ENCODE data around the gene PLA2G5. TPM values are rescaled to one million over a fixed set of nuclear protein-coding genes. Genes with fewer than 3 reads are reported as not detected.
"Not testable (repeated sequence)": the region's sequence is repeated elsewhere in the genome, so short reads cannot be mapped to it uniquely, and the experiment has no call there.

Gene PLA2G5
- total RNA-seq, 1 donor from 2014 or later: not detected

DNA sequence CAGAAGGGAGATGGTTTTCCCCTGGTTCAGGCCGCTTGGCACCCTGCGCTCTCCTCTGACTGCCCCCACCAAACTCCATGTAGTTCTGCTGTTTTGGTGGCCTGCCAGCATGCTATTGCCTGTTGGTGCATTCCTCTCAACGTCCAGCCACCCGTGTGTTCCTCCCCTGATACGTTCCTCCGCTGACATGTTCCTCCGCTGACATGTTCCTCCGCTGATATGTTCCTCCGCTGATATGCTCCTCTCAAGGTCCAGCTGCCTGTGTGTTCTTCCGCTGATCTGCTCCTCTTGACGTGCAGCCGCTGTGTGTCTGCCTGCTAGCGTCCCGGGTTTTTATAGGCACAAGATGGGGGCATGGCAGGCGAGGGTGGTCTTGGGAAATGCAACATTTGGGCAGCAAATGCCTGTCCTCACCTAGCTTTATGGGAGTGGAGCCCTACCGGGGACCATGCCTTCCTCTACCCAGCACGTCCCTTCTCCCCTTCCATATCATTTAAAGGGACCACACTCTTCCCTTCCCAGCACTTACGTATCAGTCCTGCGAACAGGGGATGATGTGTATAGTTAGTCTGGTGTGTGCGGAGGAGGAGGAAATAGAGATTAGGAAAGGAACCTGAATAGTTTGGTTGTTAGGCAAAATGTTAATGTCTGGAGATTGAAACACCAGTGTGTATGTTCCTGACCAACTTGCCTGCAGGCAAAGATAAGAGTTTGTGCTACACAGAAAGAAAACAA, 40.6 kb upstream of the PLA2G5 start:
- no peak for FAIRE-seq

DNA sequence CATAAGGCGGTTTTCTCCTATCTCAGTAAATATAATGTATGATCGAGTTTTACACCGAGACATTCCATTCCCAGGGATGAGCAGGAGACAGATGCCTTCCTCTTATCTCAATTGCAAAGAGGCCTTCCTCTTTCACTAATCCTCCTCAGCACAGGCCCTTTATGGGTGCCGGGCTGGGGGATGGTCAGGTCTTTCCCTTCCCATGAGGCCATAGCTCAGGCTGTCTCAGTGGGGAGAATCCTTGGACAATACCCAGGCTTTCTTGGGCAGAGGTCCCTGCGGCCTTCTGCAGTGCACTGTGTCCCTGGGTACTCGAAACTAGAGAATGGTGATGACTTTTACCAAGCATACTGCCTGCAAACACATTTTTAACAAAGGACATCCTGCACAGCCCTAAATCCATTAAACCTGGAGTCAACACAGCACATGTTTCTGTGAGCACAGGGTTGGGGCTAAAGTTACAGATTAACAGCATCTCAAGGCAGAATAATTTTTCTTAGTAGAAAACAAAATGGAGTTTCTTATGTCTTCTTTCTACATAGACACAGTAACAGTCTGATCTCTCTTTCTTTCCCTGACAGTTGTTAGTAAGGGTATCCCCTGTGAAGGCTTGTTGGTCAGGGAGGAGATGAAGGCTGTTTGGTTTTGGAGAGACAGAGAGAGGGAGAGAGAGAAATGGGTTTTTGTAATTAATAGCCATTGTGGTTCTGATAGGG, 39.4 kb upstream of the PLA2G5 start:
- not testable (repeated sequence) for H3K4me3 ChIP-seq (ENCODE audit: insufficient read depth, low read depth, low read length); H3K27ac ChIP-seq (ENCODE audit: low read depth, low read length); FAIRE-seq; H3K36me3 ChIP-seq (ENCODE audit: insufficient read depth, low read length); H3K4me1 Mint-ChIP-seq (ENCODE audit: low read depth, unreplicated experiment); H3K27ac Mint-ChIP-seq (ENCODE audit: unreplicated experiment); H2AFZ ChIP-seq (ENCODE audit: low read depth, low read length); H3K4me1 ChIP-seq (ENCODE audit: insufficient read depth, low read length); H3K9ac ChIP-seq (ENCODE audit: low read length); H3K36me3 Mint-ChIP-seq (ENCODE audit: low read depth, unreplicated experiment); H3K4me3 Mint-ChIP-seq (ENCODE audit: unreplicated experiment); H3K4me2 ChIP-seq (ENCODE audit: low read length); H3K27me3 ChIP-seq (ENCODE audit: insufficient read depth, low read length); H4K20me1 ChIP-seq (ENCODE audit: insufficient read depth, low read length); H3K79me2 ChIP-seq (ENCODE audit: insufficient read depth, low read length); DNase-seq (ENCODE audit: low read depth); H3K9me3 ChIP-seq (ENCODE audit: insufficient read depth, low read depth, low read length)
- peaks cover 11% of the 10 kb centered on the region for H3K27me3 Mint-ChIP-seq (ENCODE audit: low read depth, unreplicated experiment)
- H3K9me3 Mint-ChIP-seq (ENCODE audit: unreplicated experiment): peaks cover 23% of the 10 kb centered on the region

More for the DNA sequence above, 40.6 kb upstream of the PLA2G5 start:
- no peak for DNase-seq (ENCODE audit: low read depth)
- Histone ChIP-seq H3K4me2 (ENCODE audit: low read length) (no peak overlapping the region), H3K36me3 (ENCODE audit: insufficient read depth, low read length) (no peaks in the 10 kb centered on the region), H3K4me3 (ENCODE audit: insufficient read depth, low read depth, low read length) (no peak overlapping the region), H3K9ac (ENCODE audit: low read length) (no peak overlapping the region), H2AFZ (ENCODE audit: low read depth, low read length) (no peak overlapping the region), H3K27me3 (ENCODE audit: insufficient read depth, low read length) (peaks cover 4% of the 10 kb centered on the region), H4K20me1 (ENCODE audit: insufficient read depth, low read length) (no peaks in the 10 kb centered on the region), H3K4me1 (ENCODE audit: insufficient read depth, low read length) (no peaks in the 10 kb centered on the region), H3K9me3 (ENCODE audit: insufficient read depth, low read depth, low read length) (no peaks in the 10 kb centered on the region), H3K27ac (ENCODE audit: low read depth, low read length) (no peak overlapping the region), H3K79me2 (ENCODE audit: insufficient read depth, low read length) (no peaks in the 10 kb centered on the region)
- no peak overlapping the region for H3K27ac Mint-ChIP-seq (ENCODE audit: unreplicated experiment)
- H3K4me1 Mint-ChIP-seq (ENCODE audit: low read depth, unreplicated experiment): no peaks in the 10 kb centered on the region
- peaks cover 13% of the 10 kb centered on the region for H3K9me3 Mint-ChIP-seq (ENCODE audit: unreplicated experiment)
- peaks cover 8% of the 10 kb centered on the region for H3K27me3 Mint-ChIP-seq (ENCODE audit: low read depth, unreplicated experiment)
- no peaks in the 10 kb centered on the region for H3K36me3 Mint-ChIP-seq (ENCODE audit: low read depth, unreplicated experiment)
- H3K4me3 Mint-ChIP-seq (ENCODE audit: unreplicated experiment): no peak overlapping the region
- TF ChIP-seq, protein P1, sequence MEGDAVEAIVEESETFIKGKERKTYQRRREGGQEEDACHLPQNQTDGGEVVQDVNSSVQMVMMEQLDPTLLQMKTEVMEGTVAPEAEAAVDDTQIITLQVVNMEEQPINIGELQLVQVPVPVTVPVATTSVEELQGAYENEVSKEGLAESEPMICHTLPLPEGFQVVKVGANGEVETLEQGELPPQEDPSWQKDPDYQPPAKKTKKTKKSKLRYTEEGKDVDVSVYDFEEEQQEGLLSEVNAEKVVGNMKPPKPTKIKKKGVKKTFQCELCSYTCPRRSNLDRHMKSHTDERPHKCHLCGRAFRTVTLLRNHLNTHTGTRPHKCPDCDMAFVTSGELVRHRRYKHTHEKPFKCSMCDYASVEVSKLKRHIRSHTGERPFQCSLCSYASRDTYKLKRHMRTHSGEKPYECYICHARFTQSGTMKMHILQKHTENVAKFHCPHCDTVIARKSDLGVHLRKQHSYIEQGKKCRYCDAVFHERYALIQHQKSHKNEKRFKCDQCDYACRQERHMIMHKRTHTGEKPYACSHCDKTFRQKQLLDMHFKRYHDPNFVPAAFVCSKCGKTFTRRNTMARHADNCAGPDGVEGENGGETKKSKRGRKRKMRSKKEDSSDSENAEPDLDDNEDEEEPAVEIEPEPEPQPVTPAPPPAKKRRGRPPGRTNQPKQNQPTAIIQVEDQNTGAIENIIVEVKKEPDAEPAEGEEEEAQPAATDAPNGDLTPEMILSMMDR (IDR thresholded peaks at IDR 0.05; ENCODE audit: insufficient read depth, low read depth, low read length): no peak
- TF ChIP-seq EZH2 (IDR thresholded peaks at IDR 0.05; ENCODE audit: insufficient read depth, low read length): no peak

DNA sequence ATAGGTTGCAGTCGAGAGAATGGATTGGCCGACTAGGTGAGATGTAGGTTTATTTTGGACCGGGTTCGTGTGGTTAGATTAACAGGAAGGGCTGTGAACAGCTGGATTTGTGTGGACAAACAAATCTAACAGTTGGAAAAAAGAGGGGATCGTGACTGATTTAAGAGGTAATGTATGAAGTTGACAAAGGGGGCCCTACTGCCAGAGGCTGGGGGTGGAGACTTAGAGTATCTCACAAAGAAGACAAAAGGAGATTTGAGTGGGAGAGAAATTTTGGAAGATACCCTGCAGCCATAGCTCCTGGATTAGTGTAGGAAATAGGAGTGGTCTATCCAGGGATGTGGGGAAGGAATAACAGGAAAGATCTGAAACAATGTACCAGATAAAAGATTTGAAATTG, 38.8 kb upstream of the PLA2G5 start:
- Mint-ChIP-seq H3K27me3 (ENCODE audit: low read depth, unreplicated experiment) (peaks cover 11% of the 10 kb centered on the region), H3K4me1 (ENCODE audit: low read depth, unreplicated experiment) (no peaks in the 10 kb centered on the region), H3K27ac (ENCODE audit: unreplicated experiment) (no peak overlapping the region), H3K4me3 (ENCODE audit: unreplicated experiment) (no peak overlapping the region), H3K36me3 (ENCODE audit: low read depth, unreplicated experiment) (no peaks in the 10 kb centered on the region), H3K9me3 (ENCODE audit: unreplicated experiment) (peaks cover 27% of the 10 kb centered on the region)
- H3K4me3 ChIP-seq (ENCODE audit: insufficient read depth, low read depth, low read length): no peak overlapping the region
- no peak overlapping the region for H3K4me2 ChIP-seq (ENCODE audit: low read length)
- no peak for FAIRE-seq
- no peaks in the 10 kb centered on the region for H3K4me1 ChIP-seq (ENCODE audit: insufficient read depth, low read length)
- DNase-seq (ENCODE audit: low read depth): no peak
- H3K27ac ChIP-seq (ENCODE audit: low read depth, low read length): no peak overlapping the region
- H3K36me3 ChIP-seq (ENCODE audit: insufficient read depth, low read length): no peaks in the 10 kb centered on the region
- H3K27me3 ChIP-seq (ENCODE audit: insufficient read depth, low read length): peaks cover 6% of the 10 kb centered on the region
- H3K9me3 ChIP-seq (ENCODE audit: insufficient read depth, low read depth, low read length): no peaks in the 10 kb centered on the region
- H2AFZ ChIP-seq (ENCODE audit: low read depth, low read length): no peak overlapping the region
- no peak for TF ChIP-seq EZH2 (IDR thresholded peaks at IDR 0.05; ENCODE audit: insufficient read depth, low read length)
- TF ChIP-seq, protein P1 (IDR thresholded peaks at IDR 0.05; ENCODE audit: insufficient read depth, low read depth, low read length): no peak
- no peaks in the 10 kb centered on the region for H4K20me1 ChIP-seq (ENCODE audit: insufficient read depth, low read length)
- no peaks in the 10 kb centered on the region for H3K79me2 ChIP-seq (ENCODE audit: insufficient read depth, low read length)
- H3K9ac ChIP-seq (ENCODE audit: low read length): no peak overlapping the region

Data from astrocyte (in vitro differentiated cells and primary cell).